HepG2 (cell line): ENCODE data around the gene BLOC1S1. TPM values are rescaled to one million over a fixed set of nuclear protein-coding genes. Genes with fewer than 3 reads are reported as not detected.

Experiments
- ATAC-seq: fragments of 200-7000 bp; cut with Tn5 transposase; 3 replicates; pipeline ENCODE4 v1.9.1; 2020; ENCODE audit warnings: mild to moderate bottlenecking, moderate library complexity
- BruUV-seq: library from RNA; stranded (reverse); fragments of 400-500 nt; replicated peaks from 2 replicates; lab custom pipeline; 2021; lab: Mats Ljungman, UMichigan
- CTCF ChIA-PET: fragments of 300-600 bp; formaldehyde crosslinking; extraction: SDS; loops from one replicate; lab custom pipeline; 2021; ENCODE audit warnings: low total read pairs, inconsistent platforms, low intra/inter-chr PET ratio; lab: Yijun Ruan, JAX
- POLR2A ChIA-PET: fragments of 350-600 bp; sonication (Branson Sonifier 250); formaldehyde crosslinking; loops from one replicate; lab custom pipeline; 2020; ENCODE audit warnings: antibody characterized with exemption, inconsistent platforms; lab: Yijun Ruan, JAX
- DNase-seq: peaks from one replicate; pipeline ENCODE4 v3.0.0-alpha.2; 2015; ENCODE audit warnings: low spot score
- FAIRE-seq: peaks from 3 replicates; lab custom pipeline; 2011; peaks lifted over from hg19 to GRCh38; lab: Jason Lieb, UNC
- H2AFZ ChIP-seq: one replicate; pipeline ENCODE4 v1.6.1; 2011; ENCODE audit warnings: low read length, inconsistent platforms
- H3K27ac ChIP-seq: fragments of 300-600 bp; 3 replicates; pipeline ENCODE4 v1.8.0; 2011; ENCODE audit warnings: mixed run types, mild to moderate bottlenecking, mixed read lengths, low read length, inconsistent platforms; ENCODE audit not compliant: insufficient read depth; ENCODE audit errors: extremely low read length
- H3K27me3 ChIP-seq, 2 experiments: fragments of 200-600 bp in 1 of 2; 2 replicates in 1 of 2; 3 replicates in 1 of 2; pipeline versions ENCODE4 v1.6.0 to v1.8.0; 2011; ENCODE audit warnings: low read length in 2 of 2, mild to moderate bottlenecking in 2 of 2, moderate library complexity in 2 of 2, inconsistent platforms in 1 of 2; ENCODE audit not compliant: insufficient read depth in 2 of 2, control insufficient read depth in 1 of 2
- H3K36me3 ChIP-seq, 2 experiments: fragments of 200-600 bp in 1 of 2; replicated peaks in 1 of 2; 2 replicates in 1 of 2; 3 replicates in 1 of 2; pipeline versions ENCODE4 v1.5.1 to v1.8.0; 2011; ENCODE audit warnings: low read length in 2 of 2, inconsistent platforms in 1 of 2; ENCODE audit not compliant: insufficient read depth in 2 of 2, control insufficient read depth in 1 of 2
- H3K4me1 ChIP-seq: 2 replicates; pipeline ENCODE4 v1.5.1; 2012; ENCODE audit warnings: low read length, inconsistent platforms; ENCODE audit not compliant: insufficient read depth
- H3K4me2 ChIP-seq: 2 replicates; pipeline ENCODE4 v1.6.0; 2011; ENCODE audit warnings: low read depth, low read length, inconsistent platforms
- H3K4me3 ChIP-seq, 3 experiments: fragments of 200-600 bp in 1 of 3; sonication (generic), shearing (Covaris generic) in 1 of 3; replicated peaks in 1 of 3; 2 replicates each; pipeline ENCODE4 v1.5.1; 2011 to 2016; ENCODE audit warnings: low read length in 3 of 3, inconsistent platforms in 2 of 3, low read depth in 2 of 3, mild to moderate bottlenecking in 2 of 3, control low read depth in 1 of 3, mixed read lengths in 1 of 3; ENCODE audit not compliant: insufficient read depth in 1 of 3
- H3K79me2 ChIP-seq: one replicate; pipeline ENCODE4 v1.6.1; 2011; ENCODE audit warnings: low read length, inconsistent platforms; ENCODE audit not compliant: insufficient read depth
- H3K9ac ChIP-seq: 2 replicates; pipeline ENCODE4 v1.6.0; 2011; ENCODE audit warnings: mild to moderate bottlenecking, low read depth, low read length, inconsistent platforms; ENCODE audit not compliant: insufficient read depth
- H3K9me3 ChIP-seq: 2 replicates; pipeline ENCODE4 v1.5.1; 2012; ENCODE audit warnings: mild to moderate bottlenecking, low read length
- H4K20me1 ChIP-seq: 2 replicates; pipeline ENCODE4 v1.6.0; 2011; ENCODE audit warnings: inconsistent platforms, mild to moderate bottlenecking, low read length, moderate library complexity; ENCODE audit not compliant: insufficient read depth
- GATAD1 ChIP-seq: IDR thresholded peaks from 2 replicates; pipeline ENCODE4 v1.6.1; 2016; ENCODE audit warnings: missing genetic modification reagents, missing compliant biosample characterization
- GMEB2 ChIP-seq: IDR thresholded peaks from 2 replicates; pipeline ENCODE4 v1.6.1; 2016; ENCODE audit warnings: missing biosample characterization, missing genetic modification reagents, low read depth
- HNRNPUL1 ChIP-seq: fragments of 200-400 bp; formaldehyde crosslinking; IDR thresholded peaks from 2 replicates; pipeline ENCODE4 v1.6.1; 2017; ENCODE audit warnings: low read depth, mild to moderate bottlenecking, low read length, moderate library complexity
- PPARG ChIP-seq: conservative IDR thresholded peaks from 2 replicates; pipeline ENCODE4 v1.6.1; 2016; ENCODE audit warnings: missing biosample characterization, missing genetic modification reagents
- SKIL ChIP-seq: sonication (generic); formaldehyde crosslinking; IDR thresholded peaks from 2 replicates; pipeline ENCODE4 v1.8.0; 2022; ENCODE audit warnings: missing genetic modification reagents, mild to moderate bottlenecking, moderate library complexity, borderline replicate concordance
- SNAI1 ChIP-seq: sonication (generic); formaldehyde crosslinking; IDR thresholded peaks from 2 replicates; pipeline ENCODE4 v1.5.0; 2020; ENCODE audit warnings: mild to moderate bottlenecking, missing genetic modification reagents, borderline replicate concordance
- ZNF597 ChIP-seq: sonication (generic); formaldehyde crosslinking; IDR thresholded peaks from 2 replicates; pipeline ENCODE4 v1.5.0; 2020; ENCODE audit warnings: missing genetic modification reagents
- ZNF646 ChIP-seq: sonication (generic); formaldehyde crosslinking; IDR thresholded peaks from 2 replicates; pipeline ENCODE4 v1.9.0; 2021; ENCODE audit warnings: mild to moderate bottlenecking, missing genetic modification reagents
- ZNF83 ChIP-seq: sonication (generic); formaldehyde crosslinking; IDR thresholded peaks from 2 replicates; pipeline ENCODE4 v1.4.0; 2020; ENCODE audit warnings: missing genetic modification reagents, mild to moderate bottlenecking, borderline replicate concordance
- WGBS: methylation state at CpG from one replicate; pipeline ENCODE4 v1.1.6; 2017; ENCODE audit warnings: low lambda C conversion rate; 5-methylcytosine and 5-hydroxymethylcytosine counted together
- in situ Hi-C: cut with HindIII; loops from 2 replicates; pipeline ENCODE4 v1.10.0; 2017; ENCODE audit warnings: low pct_unique_long_range_greater_than_20kb; ENCODE audit not compliant: extremely low pct_ligation_motif_present
- intact Hi-C: fragments of 100-400 bp; cut with micrococcal nuclease; formaldehyde crosslinking; loops from one replicate; pipeline ENCODE4 v1.10.0; 2022; ENCODE audit not compliant: unreplicated experiment
- polyA plus RNA-seq, 8 experiments: library from polyadenylated mRNA; depleted of rRNA in 3 of 8; stranded (reverse) in 7 of 8; unstranded in 1 of 8; fragments of >200 nt; fragmentation: Illumina TruSeq in 4 of 8; extraction: Trizol in 4 of 8; gene quantifications; 2 replicates each; pipeline versions ENCODE4 v1.2.1 to v1.2.3, GENCODE V29; 2011 to 2016; ENCODE audit warnings: low read depth in 4 of 8, missing spikeins in 1 of 8, mixed read lengths in 1 of 8; ENCODE audit not compliant: insufficient read depth in 1 of 8
- total RNA-seq, 5 experiments: library from RNA; depleted of rRNA; stranded (reverse); fragments of >200 nt; fragmentation: Illumina TruSeq; extraction: Trizol; gene quantifications; 2 replicates each; pipeline ENCODE4 v1.2.3, GENCODE V29; 2016; ENCODE audit warnings: low read depth in 1 of 5

Gene BLOC1S1
- total and polyA plus RNA-seq, 2 of the 13 experiments (the other 11 are each of a cell fraction or from before 2014, with no cell fraction given): 55.1 to 95.3 TPM

- TF ChIP-seq ZNF597: no peak
- no peak for TF ChIP-seq HNRNPUL1
- TF ChIP-seq GATAD1 (CRISPR knock-in tag): no peak
Measured at GRCh38 chr12:55693323-55694187, 22.3 kb upstream of the BLOC1S1 start (continued).

- intact Hi-C loops: no loop called here
- TF ChIP-seq SKIL (CRISPR knock-in tag) (no peak), ZNF83 (CRISPR knock-in tag) (no peak), SNAI1 (CRISPR knock-in tag) (no peak), ZNF646 (CRISPR knock-in tag) (no peak), PPARG (CRISPR knock-in tag) (no peak), GMEB2 (no peak)
Measured at GRCh38 chr12:55694188-55694515, 21.7 kb upstream of the BLOC1S1 start.

More at GRCh38 chr12:55694188-55694515, 21.7 kb upstream of the BLOC1S1 start:
- Histone ChIP-seq H3K9me3 (no peaks in the 10 kb centered on the region), H3K4me3 (no peak overlapping the region), H4K20me1 (no peaks in the 10 kb centered on the region), H3K4me1 (peaks cover 29% of the 10 kb centered on the region), H3K27me3 (peaks cover 0 to 2% of the 10 kb centered on the region in 2 experiments; a peak in 2 of 5 replicates), H3K36me3 (no peaks in the 10 kb centered on the region), H2AFZ (no peak overlapping the region), H3K27ac (no peak overlapping the region), H3K4me2 (no peak overlapping the region), H3K79me2 (no peaks in the 10 kb centered on the region), H3K9ac (no peak overlapping the region)
- no TSS peak for BruUV-seq
- ChIA-PET CTCF (no interaction called here), POLR2A (interaction anchor here (0.7 kb wide), 1 partner anchor 10 kb away, joined by 3 read pairs; no protein-coding TSS in a partner anchor)
- DNase-seq (no peak), FAIRE-seq (no peak), ATAC-seq (no peak)
- in situ Hi-C loops: no loop called here
- WGBS: 100% methylated on average over 3 of the region's 7 CpGs
